CD14-positive monocyte (primary cell): ENCODE data around the gene CDH22. TPM values are rescaled to one million over a fixed set of nuclear protein-coding genes. Genes with fewer than 3 reads are reported as not detected.

Source experiments
- DNase-seq, 3 donors: peaks; one replicate each; pipeline ENCODE4 v3.0.0-alpha.2; 2011 to 2022
- H2AFZ ChIP-seq: 2 replicates; pipeline ENCODE4 v1.6.0; 2012; ENCODE audit warnings: mild to moderate bottlenecking, low read depth, low read length, inconsistent platforms; ENCODE audit not compliant: insufficient read depth, poor library complexity, severe bottlenecking
- H3K27ac ChIP-seq, 2 donors: 1 replicate in 1 of 2; 2 replicates in 1 of 2; pipeline ENCODE4 v1.5.1; 2012 to 2013; ENCODE audit warnings: low read length in 2 of 2, control low read depth in 1 of 2, inconsistent platforms in 1 of 2, low read depth in 1 of 2, mild to moderate bottlenecking in 1 of 2
- H3K27me3 ChIP-seq, 2 donors: one replicate each; pipeline versions ENCODE4 v1.6.0 to v1.6.1; 2011 to 2013; ENCODE audit warnings: low read length in 2 of 2; ENCODE audit not compliant: control insufficient read depth in 2 of 2, insufficient read depth in 2 of 2
- H3K36me3 ChIP-seq, 2 donors: replicated peaks in 1 of 2; 1 replicate in 1 of 2; 2 replicates in 1 of 2; pipeline versions ENCODE4 v1.5.1 to v1.6.1; 2012 to 2013; ENCODE audit warnings: low read length in 2 of 2, control low read depth in 1 of 2, inconsistent platforms in 1 of 2, mild to moderate bottlenecking in 1 of 2; ENCODE audit not compliant: insufficient read depth in 2 of 2, control insufficient read depth in 1 of 2
- H3K4me1 ChIP-seq, 2 donors: 1 replicate in 1 of 2; 2 replicates in 1 of 2; pipeline versions ENCODE4 v1.5.1 to v1.6.1; 2012 to 2013; ENCODE audit warnings: low read length in 2 of 2, control low read depth in 1 of 2, inconsistent platforms in 1 of 2, mild to moderate bottlenecking in 1 of 2, moderate library complexity in 1 of 2; ENCODE audit not compliant: insufficient read depth in 2 of 2, control insufficient read depth in 1 of 2
- H3K4me2 ChIP-seq: replicated peaks from 2 replicates; pipeline ENCODE3; 2012; ENCODE audit warnings: low read length, moderate library complexity, mild to moderate bottlenecking; ENCODE audit not compliant: poor library complexity, severe bottlenecking; ENCODE audit errors: extremely low read depth
- H3K4me3 ChIP-seq, 3 experiments: fragments of 200-600 bp in 1 of 3; sonication (generic) in 1 of 3; replicated peaks in 1 of 3; 1 replicate in 2 of 3; 2 replicates in 1 of 3; pipeline ENCODE4 v1.5.1; 2011 to 2013; ENCODE audit warnings: low read length in 3 of 3, mild to moderate bottlenecking in 3 of 3, control low read depth in 2 of 3, low read depth in 2 of 3, inconsistent platforms in 1 of 3, moderate library complexity in 1 of 3
- H3K79me2 ChIP-seq: 2 replicates; pipeline ENCODE4 v1.6.0; 2012; ENCODE audit warnings: mild to moderate bottlenecking, control low read depth, inconsistent platforms, low read length, moderate library complexity; ENCODE audit not compliant: insufficient read depth
- H3K9ac ChIP-seq: 2 replicates; pipeline ENCODE4 v1.6.0; 2017; ENCODE audit warnings: low read length, mild to moderate bottlenecking; ENCODE audit not compliant: insufficient read depth, poor library complexity, severe bottlenecking
- H3K9me3 ChIP-seq, 2 donors: replicated peaks in 1 of 2; 1 replicate in 1 of 2; 2 replicates in 1 of 2; pipeline versions ENCODE4 v1.5.1 to v1.6.1; 2012 to 2013; ENCODE audit warnings: low read length in 2 of 2, control low read depth in 1 of 2; ENCODE audit not compliant: control insufficient read depth in 1 of 2, insufficient read depth in 1 of 2
- H4K20me1 ChIP-seq: 2 replicates; pipeline ENCODE4 v1.6.0; 2012; ENCODE audit warnings: mild to moderate bottlenecking, low read length, control low read depth, moderate library complexity; ENCODE audit not compliant: insufficient read depth
- H3K27ac Mint-ChIP-seq, 7 donors: one replicate each; pipeline ENCODE4 v1.8.0; 2020; ENCODE audit warnings: mild to moderate bottlenecking in 7 of 7, mixed read lengths in 7 of 7, moderate library complexity in 6 of 7, inconsistent platforms in 2 of 7
- H3K27me3 Mint-ChIP-seq, 3 donors: one replicate each; pipeline ENCODE4 v1.8.0; 2021 to 2022; ENCODE audit warnings: low read depth in 3 of 3, mild to moderate bottlenecking in 3 of 3, mixed read lengths in 3 of 3, moderate library complexity in 3 of 3, inconsistent platforms in 1 of 3
- H3K36me3 Mint-ChIP-seq, 2 donors: one replicate each; pipeline ENCODE4 v1.8.0; 2020; ENCODE audit warnings: mixed read lengths in 2 of 2, inconsistent platforms in 1 of 2, mild to moderate bottlenecking in 1 of 2
- H3K4me1 Mint-ChIP-seq: one replicate; pipeline ENCODE4 v1.8.0; 2020; ENCODE audit warnings: mild to moderate bottlenecking, mixed read lengths
- H3K4me3 Mint-ChIP-seq, 2 donors: one replicate each; pipeline ENCODE4 v1.8.0; 2020; ENCODE audit warnings: mild to moderate bottlenecking in 2 of 2, mixed read lengths in 2 of 2, moderate library complexity in 1 of 2
- H3K9me3 Mint-ChIP-seq, 7 donors: one replicate each; pipeline ENCODE4 v1.8.0; 2020 to 2022; ENCODE audit warnings: mixed read lengths in 7 of 7, mild to moderate bottlenecking in 6 of 7, moderate library complexity in 6 of 7, inconsistent platforms in 2 of 7
- WGBS: methylation state at CpG from one replicate; pipeline ENCODE4 v1.1.5; 2013; ENCODE audit warnings: missing lambda C conversion rate; ENCODE audit not compliant: insufficient coverage; 5-methylcytosine and 5-hydroxymethylcytosine counted together
- intact Hi-C, 2 donors: fragments of 100-400 bp; cut with micrococcal nuclease; formaldehyde crosslinking; loops; one replicate each; pipeline versions ENCODE4 v1.15.0 to v1.15.1; 2023
- polyA plus RNA-seq, 3 donors: library from polyadenylated mRNA; depleted of rRNA in 1 of 3; unstranded in 2 of 3; stranded (reverse) in 1 of 3; fragments of 300-500 nt in 2 of 3; fragments of >200 nt in 1 of 3; fragmentation: Illumina TruSeq in 2 of 3; gene quantifications; 1 replicate in 2 of 3; 2 replicates in 1 of 3; pipeline ENCODE4 v1.2.3, GENCODE V29; 2012 to 2021
- TF ChIP-seq, protein P1 (sequence below): fragments of 200-600 bp; IDR thresholded peaks from one replicate; pipeline ENCODE4 v1.8.0; 2022; ENCODE audit warnings: antibody characterized with exemption, mild to moderate bottlenecking

CDH22 gene
- polyA plus RNA-seq, 3 donors = not detected

DNA sequence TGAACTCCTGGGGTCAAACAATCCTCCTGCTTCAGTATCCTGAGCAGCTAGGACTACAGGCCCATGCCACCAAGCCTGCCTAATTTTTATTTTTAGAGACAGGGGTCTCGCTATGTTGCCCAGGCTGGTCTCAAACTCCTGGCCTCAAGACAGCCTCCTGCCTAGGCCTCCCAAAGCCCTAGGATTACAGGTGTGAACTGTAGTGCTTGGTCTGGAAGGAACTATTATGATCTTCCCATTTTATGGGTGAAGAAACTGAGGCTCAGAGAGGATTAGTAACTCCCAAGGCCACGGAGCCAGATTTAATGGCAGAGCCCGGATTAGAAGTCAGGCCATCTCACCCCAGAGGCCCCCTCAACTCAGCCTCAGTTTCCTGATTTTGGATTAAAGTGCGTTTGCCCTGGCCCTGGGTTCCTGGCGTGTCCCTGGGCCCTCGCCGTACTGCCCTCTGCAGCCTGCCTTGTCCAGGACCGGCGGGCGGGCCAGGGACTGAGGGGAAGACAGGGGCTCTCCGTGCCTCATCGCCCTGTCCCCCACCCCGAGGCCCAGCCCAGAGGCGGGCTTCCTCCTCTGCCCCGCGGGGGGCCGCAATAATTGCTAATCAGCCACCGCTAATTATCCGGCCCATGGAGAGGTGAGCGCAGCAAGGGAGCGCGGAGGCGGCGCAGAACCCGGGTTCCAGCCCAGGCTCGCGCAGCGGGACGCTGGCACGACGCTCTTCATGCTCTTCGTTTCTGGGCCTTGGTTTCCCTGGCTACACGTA lies 155.3 kb downstream of the CDH22 start:
- no peak for DNase-seq
- intact Hi-C loops = no loop called here
- TF ChIP-seq, protein P1, sequence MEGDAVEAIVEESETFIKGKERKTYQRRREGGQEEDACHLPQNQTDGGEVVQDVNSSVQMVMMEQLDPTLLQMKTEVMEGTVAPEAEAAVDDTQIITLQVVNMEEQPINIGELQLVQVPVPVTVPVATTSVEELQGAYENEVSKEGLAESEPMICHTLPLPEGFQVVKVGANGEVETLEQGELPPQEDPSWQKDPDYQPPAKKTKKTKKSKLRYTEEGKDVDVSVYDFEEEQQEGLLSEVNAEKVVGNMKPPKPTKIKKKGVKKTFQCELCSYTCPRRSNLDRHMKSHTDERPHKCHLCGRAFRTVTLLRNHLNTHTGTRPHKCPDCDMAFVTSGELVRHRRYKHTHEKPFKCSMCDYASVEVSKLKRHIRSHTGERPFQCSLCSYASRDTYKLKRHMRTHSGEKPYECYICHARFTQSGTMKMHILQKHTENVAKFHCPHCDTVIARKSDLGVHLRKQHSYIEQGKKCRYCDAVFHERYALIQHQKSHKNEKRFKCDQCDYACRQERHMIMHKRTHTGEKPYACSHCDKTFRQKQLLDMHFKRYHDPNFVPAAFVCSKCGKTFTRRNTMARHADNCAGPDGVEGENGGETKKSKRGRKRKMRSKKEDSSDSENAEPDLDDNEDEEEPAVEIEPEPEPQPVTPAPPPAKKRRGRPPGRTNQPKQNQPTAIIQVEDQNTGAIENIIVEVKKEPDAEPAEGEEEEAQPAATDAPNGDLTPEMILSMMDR = no peak
- no peaks in the 10 kb centered on the region for H3K9me3 ChIP-seq
- WGBS = 59% methylated on average over 32 of the region's 33 CpGs
- H3K4me2 ChIP-seq = no peak overlapping the region
- Mint-ChIP-seq H3K27ac (no peak overlapping the region), H3K36me3 (no peaks in the 10 kb centered on the region), H3K27me3 (peaks cover 12 to 21% (median 19%) of the 10 kb centered on the region in 3 donors), H3K4me3 (no peak overlapping the region), H3K4me1 (no peaks in the 10 kb centered on the region), H3K9me3 (peaks cover 0 to 4% (median 0%) of the 10 kb centered on the region in 7 donors)
- no peaks in the 10 kb centered on the region for H4K20me1 ChIP-seq
- no peaks in the 10 kb centered on the region for H3K79me2 ChIP-seq
- no peaks in the 10 kb centered on the region for H3K36me3 ChIP-seq
- no peak overlapping the region for H2AFZ ChIP-seq
- no peaks in the 10 kb centered on the region for H3K27me3 ChIP-seq
- no peak overlapping the region for H3K4me3 ChIP-seq
- no peak overlapping the region for H3K27ac ChIP-seq
- H3K9ac ChIP-seq = no peak overlapping the region
- H3K4me1 ChIP-seq = no peaks in the 10 kb centered on the region

DNA sequence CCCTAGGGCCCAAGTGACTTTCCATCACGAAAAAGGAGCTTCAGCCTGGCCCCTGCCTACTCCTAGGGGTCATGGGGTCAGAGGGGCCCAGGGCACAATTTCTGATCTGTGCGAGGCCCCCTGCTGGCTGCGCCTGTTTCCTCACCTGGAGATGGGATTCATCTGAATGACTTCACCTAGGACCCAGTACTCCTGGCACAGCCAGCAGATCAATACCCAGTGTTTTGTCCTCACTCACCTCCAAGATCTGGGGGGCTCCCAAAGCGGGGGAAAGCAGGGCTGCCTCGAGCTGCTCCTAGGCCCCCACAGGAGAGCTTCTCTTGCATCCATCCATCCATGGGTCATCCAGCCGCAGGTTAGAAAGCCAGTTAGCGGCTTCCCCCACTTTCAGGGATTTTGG lies 156.4 kb downstream of the CDH22 start:
- Mint-ChIP-seq H3K4me3 (no peak overlapping the region), H3K27ac (no peak overlapping the region), H3K4me1 (no peaks in the 10 kb centered on the region), H3K36me3 (no peaks in the 10 kb centered on the region), H3K27me3 (peaks cover 13 to 23% (median 20%) of the 10 kb centered on the region in 3 donors), H3K9me3 (peaks cover 0 to 4% (median 0%) of the 10 kb centered on the region in 7 donors)
- intact Hi-C loops = no loop called here
- no peaks in the 10 kb centered on the region for H3K36me3 ChIP-seq
- no peaks in the 10 kb centered on the region for H3K9me3 ChIP-seq
- no peak overlapping the region for H2AFZ ChIP-seq
- H4K20me1 ChIP-seq = no peaks in the 10 kb centered on the region
- TF ChIP-seq, protein P1 = peak; percentile 42
- no peak for DNase-seq
- H3K9ac ChIP-seq = no peak overlapping the region
- H3K27me3 ChIP-seq = no peaks in the 10 kb centered on the region
- H3K4me1 ChIP-seq = no peaks in the 10 kb centered on the region
- no peaks in the 10 kb centered on the region for H3K79me2 ChIP-seq
- WGBS = 70% methylated on average over 5 of the region's 7 CpGs
- H3K4me3 ChIP-seq = no peak overlapping the region
- H3K27ac ChIP-seq = no peak overlapping the region
- H3K4me2 ChIP-seq = no peak overlapping the region
